Activated T-helper 2 cell treated with anti-CD3 and anti-CD28 coated beads, Interferon-gamma antibody, Interleukin-2, Interleukin-4, amounts not matched to agents 10 μg/mL and 5 μg/mL and 100 μg/mL, durations not matched to agents 14 hours and 24 hours and 36 hours (primary cell): Measurements from ENCODE around the gene PXDN. TPM values are rescaled to one million over a fixed set of nuclear protein-coding genes. Genes with fewer than 3 reads are reported as not detected.

Experiments used
- DNase-seq: peaks from one replicate; pipeline ENCODE4 v3.0.0; 2021; ENCODE audit warnings: low spot score
- H3K27ac Mint-ChIP-seq: one replicate; pipeline ENCODE4 v1.8.0; 2021; ENCODE audit warnings: mixed read lengths
- H3K27me3 Mint-ChIP-seq: one replicate; pipeline ENCODE4 v1.8.0; 2021; ENCODE audit warnings: low read depth, mixed read lengths
- H3K36me3 Mint-ChIP-seq: one replicate; pipeline ENCODE4 v1.8.0; 2021; ENCODE audit warnings: low read depth, mixed read lengths
- H3K4me1 Mint-ChIP-seq: one replicate; pipeline ENCODE4 v1.8.0; 2021; ENCODE audit warnings: low read depth, mixed read lengths
- H3K4me3 Mint-ChIP-seq: one replicate; pipeline ENCODE4 v1.8.0; 2021; ENCODE audit warnings: low read depth, mild to moderate bottlenecking, moderate library complexity, mixed read lengths
- H3K9me3 Mint-ChIP-seq: one replicate; pipeline ENCODE4 v1.8.0; 2021; ENCODE audit warnings: mixed read lengths
- intact Hi-C: fragments of 100-400 bp; cut with micrococcal nuclease; formaldehyde crosslinking; loops from one replicate; pipeline ENCODE4 v1.15.1; 2023
- total RNA-seq: library from RNA; stranded (reverse); gene quantifications from 2 replicates; pipeline ENCODE4 v1.2.3, GENCODE V29; 2022

PXDN gene
- total RNA-seq, 1 donor from 2014 or later = 2.0 TPM

GRCh38 chr2:1664698-1665097, 79.6 kb downstream of the PXDN start:
- intact Hi-C loops = no loop called here
- Mint-ChIP-seq H3K36me3 (no peaks in the 10 kb centered on the region), H3K9me3 (no peaks in the 10 kb centered on the region), H3K27ac (no peak overlapping the region), H3K4me1 (no peaks in the 10 kb centered on the region), H3K27me3 (no peaks in the 10 kb centered on the region), H3K4me3 (no peak overlapping the region)
- no peak for DNase-seq

GRCh38 chr2:1664076-1664605, 80.2 kb downstream of the PXDN start:
- H3K27ac Mint-ChIP-seq = no peak overlapping the region
- H3K4me3 Mint-ChIP-seq = no peak overlapping the region
- no peaks in the 10 kb centered on the region for H3K4me1 Mint-ChIP-seq
- no peaks in the 10 kb centered on the region for H3K27me3 Mint-ChIP-seq
- intact Hi-C loops = no loop called here
- H3K9me3 Mint-ChIP-seq = no peaks in the 10 kb centered on the region
- H3K36me3 Mint-ChIP-seq = no peaks in the 10 kb centered on the region
- DNase-seq = no peak

- Mint-ChIP-seq H3K27ac (no peak overlapping the region), H3K4me3 (no peak overlapping the region), H3K9me3 (no peaks in the 10 kb centered on the region), H3K4me1 (no peaks in the 10 kb centered on the region), H3K36me3 (no peaks in the 10 kb centered on the region), H3K27me3 (no peaks in the 10 kb centered on the region)
- intact Hi-C loops = no loop called here
- no peak for DNase-seq
These were observed 80.7 kb downstream of the PXDN start for GRCh38 chr2:1663621-1664020.

GRCh38 chr2:1662606-1663180, 81.6 kb downstream of the PXDN start:
- H3K27me3 Mint-ChIP-seq = no peaks in the 10 kb centered on the region
- DNase-seq = no peak
- H3K9me3 Mint-ChIP-seq = no peaks in the 10 kb centered on the region
- intact Hi-C loops = no loop called here
- no peak overlapping the region for H3K27ac Mint-ChIP-seq
- H3K36me3 Mint-ChIP-seq = no peaks in the 10 kb centered on the region
- H3K4me3 Mint-ChIP-seq = no peak overlapping the region
- H3K4me1 Mint-ChIP-seq = no peaks in the 10 kb centered on the region

- no peak overlapping the region for H3K4me3 Mint-ChIP-seq
- intact Hi-C loops = no loop called here
These were observed 82.3 kb downstream of the PXDN start for GRCh38 chr2:1661891-1662605.

GRCh38 chr2:1660656-1661640, 83.4 kb downstream of the PXDN start:
- H3K36me3 Mint-ChIP-seq = no peaks in the 10 kb centered on the region
- H3K4me1 Mint-ChIP-seq = no peaks in the 10 kb centered on the region
- H3K4me3 Mint-ChIP-seq = no peak overlapping the region
- DNase-seq = no peak
- H3K27me3 Mint-ChIP-seq = no peaks in the 10 kb centered on the region
- no peak overlapping the region for H3K27ac Mint-ChIP-seq
- intact Hi-C loops = no loop called here
- no peaks in the 10 kb centered on the region for H3K9me3 Mint-ChIP-seq

More at GRCh38 chr2:1661891-1662605, 82.3 kb downstream of the PXDN start:
- DNase-seq = no peak
- Mint-ChIP-seq H3K36me3 (no peaks in the 10 kb centered on the region), H3K27ac (no peak overlapping the region), H3K27me3 (no peaks in the 10 kb centered on the region), H3K4me1 (no peaks in the 10 kb centered on the region), H3K9me3 (no peaks in the 10 kb centered on the region)

- no peak for DNase-seq
- no peaks in the 10 kb centered on the region for H3K27me3 Mint-ChIP-seq
- no peak overlapping the region for H3K4me3 Mint-ChIP-seq
- H3K4me1 Mint-ChIP-seq = no peaks in the 10 kb centered on the region
- H3K9me3 Mint-ChIP-seq = no peaks in the 10 kb centered on the region
- H3K27ac Mint-ChIP-seq = no peak overlapping the region
- H3K36me3 Mint-ChIP-seq = no peaks in the 10 kb centered on the region
- intact Hi-C loops = no loop called here
These were observed 84.3 kb downstream of the PXDN start for GRCh38 chr2:1659951-1660565.

GRCh38 chr2:1658394-1659151, 85.7 kb downstream of the PXDN start:
- H3K27me3 Mint-ChIP-seq = no peaks in the 10 kb centered on the region
- no peaks in the 10 kb centered on the region for H3K9me3 Mint-ChIP-seq
- no peak overlapping the region for H3K27ac Mint-ChIP-seq
- DNase-seq = no peak
- intact Hi-C loops = no loop called here
- no peaks in the 10 kb centered on the region for H3K36me3 Mint-ChIP-seq
- no peak overlapping the region for H3K4me3 Mint-ChIP-seq
- no peaks in the 10 kb centered on the region for H3K4me1 Mint-ChIP-seq

GRCh38 chr2:1656961-1657841, 87.1 kb downstream of the PXDN start:
- no peak for DNase-seq
- intact Hi-C loops = no loop called here
- Mint-ChIP-seq H3K36me3 (no peaks in the 10 kb centered on the region), H3K27me3 (no peaks in the 10 kb centered on the region), H3K27ac (no peak overlapping the region), H3K4me1 (no peaks in the 10 kb centered on the region), H3K4me3 (no peak overlapping the region), H3K9me3 (no peaks in the 10 kb centered on the region)

- intact Hi-C loops = no loop called here
These were observed 87.9 kb downstream of the PXDN start for GRCh38 chr2:1656326-1656960.

GRCh38 chr2:1655461-1655860, 88.9 kb downstream of the PXDN start:
- H3K4me1 Mint-ChIP-seq = no peaks in the 10 kb centered on the region
- no peak overlapping the region for H3K4me3 Mint-ChIP-seq
- intact Hi-C loops = no loop called here
- H3K9me3 Mint-ChIP-seq = no peaks in the 10 kb centered on the region
- no peaks in the 10 kb centered on the region for H3K36me3 Mint-ChIP-seq
- no peak for DNase-seq
- no peaks in the 10 kb centered on the region for H3K27me3 Mint-ChIP-seq
- H3K27ac Mint-ChIP-seq = no peak overlapping the region

More at GRCh38 chr2:1656326-1656960, 87.9 kb downstream of the PXDN start:
- H3K9me3 Mint-ChIP-seq = no peaks in the 10 kb centered on the region
- H3K4me1 Mint-ChIP-seq = no peaks in the 10 kb centered on the region
- no peak overlapping the region for H3K4me3 Mint-ChIP-seq
- no peaks in the 10 kb centered on the region for H3K27me3 Mint-ChIP-seq
- H3K27ac Mint-ChIP-seq = no peak overlapping the region
- no peak for DNase-seq
- no peaks in the 10 kb centered on the region for H3K36me3 Mint-ChIP-seq
